Pons (tissue), 1 donor: ENCODE data around the gene SDE2.
"Not testable (repeated sequence)": the region's sequence is repeated elsewhere in the genome, so short reads cannot be mapped to it uniquely, and the experiment has no call there.

Source experiments
- DNase-seq: peaks from one replicate; pipeline ENCODE4 v3.0.0-alpha.2; 2016; ENCODE audit warnings: low spot score

The SDE2 gene

GRCh38 chr1:225975146-225975545 is 24.0 kb downstream of the SDE2 start:
- DNase-seq = not testable (repeated sequence)

DNA sequence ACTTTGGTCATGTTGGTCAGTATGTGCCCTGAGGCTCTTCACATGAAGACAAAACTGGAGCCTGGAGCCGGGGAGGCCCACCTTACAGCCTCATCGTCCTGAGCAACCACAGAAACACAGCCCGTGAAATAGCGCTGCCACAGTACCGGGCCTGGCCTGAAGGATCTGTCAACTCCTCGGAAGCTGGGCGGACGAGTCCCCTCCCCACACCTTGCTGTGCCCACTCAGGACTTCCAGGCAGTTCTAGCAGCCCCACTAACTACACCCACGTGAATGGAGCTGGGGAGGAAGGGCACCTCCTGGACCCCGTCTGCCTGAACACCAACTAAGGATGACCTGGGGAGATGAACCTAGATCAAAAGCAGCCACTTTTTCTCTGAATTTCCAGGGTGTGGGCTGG is 24.7 kb downstream of the SDE2 start:
- DNase-seq = no peak

- no peak for DNase-seq
Observed at GRCh38 chr1:225973158-225973557, 26.0 kb downstream of the SDE2 start.

- no peak for DNase-seq
Observed at GRCh38 chr1:225972344-225973152, 26.6 kb downstream of the SDE2 start.

DNA sequence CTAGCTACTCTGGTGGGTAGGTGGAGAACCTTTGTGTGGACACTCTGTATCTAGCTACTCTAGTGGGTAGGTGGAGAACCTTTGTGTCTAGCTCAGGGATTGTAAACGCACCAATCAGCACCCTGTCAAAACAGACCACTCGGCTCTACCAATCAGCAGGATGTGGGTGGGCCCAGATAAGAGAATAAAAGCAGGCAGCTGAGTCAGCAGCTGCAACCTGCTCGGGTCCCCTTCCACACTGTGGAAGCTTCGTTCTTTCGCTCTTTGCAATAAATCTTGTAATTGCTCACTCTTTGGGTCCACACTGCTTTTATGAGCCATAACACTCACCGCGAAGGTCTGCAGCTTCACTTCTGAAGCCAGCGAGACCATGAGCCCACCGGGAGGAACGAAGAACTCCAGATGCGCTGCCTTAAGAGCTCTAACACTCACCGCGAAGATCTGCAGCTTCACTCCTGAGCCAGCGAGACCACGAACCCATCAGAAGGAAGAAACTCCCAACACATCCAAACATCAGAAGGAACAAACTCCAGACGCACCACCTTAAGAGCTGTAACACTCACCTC is 28.5 kb downstream of the SDE2 start:
- not testable (repeated sequence) for DNase-seq

- DNase-seq = not testable (repeated sequence)
Observed at GRCh38 chr1:225969751-225970150, 29.4 kb downstream of the SDE2 start.

DNA sequence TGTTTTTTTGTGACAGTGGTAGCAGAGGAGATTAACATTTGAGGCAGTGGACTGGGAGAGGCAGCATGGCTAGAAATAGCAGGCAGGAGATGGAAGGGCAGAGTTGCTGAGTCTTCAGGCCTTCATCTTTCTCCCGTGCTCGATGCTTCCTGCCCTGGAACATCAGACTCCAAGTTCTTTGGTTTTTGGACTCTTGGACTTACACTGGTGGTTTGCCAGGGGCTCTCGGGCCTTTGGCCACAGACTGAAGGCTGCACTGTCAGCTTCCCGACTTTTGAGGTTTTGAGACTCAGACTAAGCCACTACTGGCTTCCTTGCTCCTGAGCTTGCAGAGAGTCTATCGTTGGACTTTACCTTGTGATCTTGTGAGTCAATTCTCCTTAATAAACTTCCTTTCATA is 33.9 kb downstream of the SDE2 start:
- no peak for DNase-seq

DNA sequence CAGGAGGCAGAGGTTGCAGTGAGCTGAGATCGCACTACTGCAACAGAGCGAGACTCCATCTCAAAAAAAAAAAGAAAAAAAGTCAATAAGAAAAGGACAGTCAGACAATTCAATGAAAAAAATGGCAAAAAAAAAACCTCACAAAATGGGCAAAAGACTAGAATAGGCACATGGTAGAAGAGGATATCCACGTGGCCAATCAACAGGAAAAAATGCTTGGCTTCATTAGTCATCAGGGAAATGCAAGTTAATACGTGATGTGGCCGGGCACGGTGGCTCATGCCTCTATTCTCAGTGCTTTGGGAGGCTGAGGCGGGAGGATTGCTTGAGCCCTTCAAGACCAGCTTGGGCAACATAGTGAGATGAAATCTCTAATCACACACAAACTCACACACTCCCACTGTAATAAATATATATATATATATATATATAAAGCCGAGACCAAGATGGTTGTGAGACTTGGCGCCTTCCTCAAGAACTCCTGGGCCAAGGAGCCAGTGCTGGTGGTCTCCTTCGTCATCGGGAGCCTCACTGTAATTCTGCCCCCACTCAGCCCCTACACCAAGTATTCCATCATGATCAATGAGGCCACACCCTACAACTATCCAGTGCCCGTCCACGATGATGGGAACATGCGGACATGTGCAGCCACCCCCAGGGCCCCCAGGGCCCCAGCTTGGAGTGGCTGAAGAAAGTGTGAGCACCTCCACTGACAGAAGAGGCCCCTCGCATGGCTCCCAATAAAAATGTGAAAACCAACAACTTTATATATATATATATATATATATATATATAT is 35.2 kb downstream of the SDE2 start:
- DNase-seq = no peak

DNA sequence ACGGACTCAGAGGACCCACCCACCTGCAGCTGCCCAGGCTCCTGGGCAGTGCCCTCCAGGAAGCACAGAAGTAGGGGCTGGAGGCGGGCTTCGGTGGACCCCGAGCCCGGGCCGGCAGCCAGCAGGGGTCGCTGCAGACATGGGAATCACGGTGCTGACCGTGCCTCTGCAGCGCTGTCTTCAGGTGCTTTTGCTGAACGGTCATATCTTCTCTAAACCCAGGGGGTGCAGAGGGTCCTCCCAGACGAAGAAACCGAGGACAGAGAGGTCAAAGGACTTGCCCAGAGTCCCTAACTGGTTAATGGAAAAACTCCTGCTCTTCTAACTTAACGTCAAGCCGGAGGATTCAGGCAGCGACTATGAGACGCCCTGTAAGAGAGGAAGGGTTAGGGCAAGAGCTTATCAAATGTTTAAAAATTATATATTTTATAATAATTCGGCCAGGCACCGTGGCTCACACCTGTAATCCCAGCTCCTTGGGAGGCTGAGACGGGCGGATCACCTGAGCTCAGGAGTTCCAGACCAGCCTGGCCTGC is 36.6 kb downstream of the SDE2 start:
- no peak for DNase-seq

GRCh38 chr1:225961659-225962439 is 37.3 kb downstream of the SDE2 start:
- DNase-seq = no peak

GRCh38 chr1:225958041-225958440 is 41.1 kb downstream of the SDE2 start:
- no peak for DNase-seq

DNA sequence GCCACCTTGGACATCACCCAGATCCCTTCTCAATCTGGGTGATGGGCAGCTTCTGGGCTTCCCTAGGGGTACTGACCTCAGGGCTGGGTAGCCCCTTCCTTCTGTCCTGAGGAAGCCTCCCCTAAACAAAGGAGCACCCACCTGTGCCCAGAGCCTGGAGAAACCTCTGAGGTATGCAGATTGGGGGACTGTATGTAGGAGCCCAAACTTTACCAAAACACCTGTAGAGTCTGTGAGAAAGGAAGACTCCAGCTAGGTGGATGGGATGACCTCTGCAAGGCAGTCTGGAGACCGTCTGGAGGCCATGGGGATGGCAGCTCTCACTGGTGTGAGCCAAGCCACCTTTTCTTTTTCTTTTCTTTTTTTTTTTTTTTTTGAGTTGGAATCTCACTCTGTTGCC is 44.4 kb downstream of the SDE2 start:
- no peak for DNase-seq

DNA sequence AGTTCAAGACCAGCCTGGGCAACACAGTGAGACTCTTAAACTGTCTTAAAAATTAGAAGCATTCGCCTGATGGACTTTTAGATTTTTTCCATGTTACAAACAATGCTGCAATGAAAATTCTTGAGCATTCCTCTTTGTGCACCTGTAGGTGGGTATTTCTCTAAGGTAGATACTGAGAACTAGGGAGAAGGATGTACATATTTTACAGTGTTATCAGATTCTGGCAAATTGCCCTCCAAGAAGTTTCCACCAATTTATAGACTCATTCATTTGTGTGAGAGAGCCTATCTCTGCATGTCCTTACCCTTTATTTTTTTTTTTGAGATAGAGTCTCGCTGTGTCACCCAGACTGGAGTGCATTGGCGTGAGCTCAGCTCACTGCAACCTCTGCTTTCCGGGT is 45.8 kb downstream of the SDE2 start:
- no peak for DNase-seq

DNA sequence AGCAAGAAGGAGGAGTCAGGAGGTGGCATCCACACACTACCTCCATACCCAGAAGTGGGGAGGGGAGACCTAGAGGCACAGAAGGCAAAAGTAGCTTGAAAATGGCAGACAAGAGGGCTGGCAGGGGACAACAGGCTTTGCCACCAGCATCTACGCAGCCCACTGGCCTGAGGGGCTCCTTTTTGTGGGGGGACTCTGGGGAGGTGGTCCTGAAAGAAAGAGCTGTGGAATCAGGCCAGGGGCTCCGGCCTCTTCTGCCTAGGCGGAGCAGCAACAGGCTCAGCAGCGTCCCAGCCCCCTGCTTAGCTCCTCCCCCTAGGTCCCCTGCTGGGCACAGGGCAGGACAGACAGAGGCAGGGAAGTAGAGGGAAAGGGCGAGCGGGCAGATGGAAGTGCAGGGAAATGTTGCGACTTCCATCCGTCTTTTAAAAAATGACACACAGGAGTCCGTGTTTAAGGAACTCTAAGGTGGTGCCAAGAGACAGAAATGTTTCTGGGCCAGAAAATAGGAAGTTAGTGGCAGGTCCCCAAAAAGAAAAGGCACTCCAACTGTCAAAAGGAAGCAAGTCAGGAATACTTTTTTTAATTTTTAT is 48.1 kb downstream of the SDE2 start:
- no peak for DNase-seq

DNA sequence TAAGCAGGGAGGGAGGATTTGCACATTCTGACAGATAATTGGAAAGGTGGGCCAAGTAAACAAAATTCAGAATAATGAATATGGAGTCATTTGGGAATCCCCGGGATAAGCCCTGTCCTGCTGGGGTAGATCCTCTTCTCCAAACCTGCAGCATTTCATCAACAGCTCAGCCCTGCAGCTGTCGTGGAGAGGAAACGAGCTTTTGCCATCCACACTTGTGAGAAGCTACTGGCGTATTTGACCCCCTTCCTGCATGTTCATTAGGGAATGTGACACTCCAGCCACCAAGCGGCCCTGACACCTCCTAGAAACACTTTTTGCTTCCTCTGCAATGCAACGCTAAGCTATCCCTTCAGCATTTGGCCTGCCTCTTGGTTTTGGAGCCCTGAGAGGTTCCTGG is 50.1 kb downstream of the SDE2 start:
- no peak for DNase-seq

GRCh38 chr1:225946803-225947202 is 52.3 kb downstream of the SDE2 start:
- no peak for DNase-seq

- DNase-seq = no peak
Observed at GRCh38 chr1:225946082-225946620, 53.0 kb downstream of the SDE2 start.

- no peak for DNase-seq
Observed at GRCh38 chr1:225945564-225945963, 53.6 kb downstream of the SDE2 start.

DNA sequence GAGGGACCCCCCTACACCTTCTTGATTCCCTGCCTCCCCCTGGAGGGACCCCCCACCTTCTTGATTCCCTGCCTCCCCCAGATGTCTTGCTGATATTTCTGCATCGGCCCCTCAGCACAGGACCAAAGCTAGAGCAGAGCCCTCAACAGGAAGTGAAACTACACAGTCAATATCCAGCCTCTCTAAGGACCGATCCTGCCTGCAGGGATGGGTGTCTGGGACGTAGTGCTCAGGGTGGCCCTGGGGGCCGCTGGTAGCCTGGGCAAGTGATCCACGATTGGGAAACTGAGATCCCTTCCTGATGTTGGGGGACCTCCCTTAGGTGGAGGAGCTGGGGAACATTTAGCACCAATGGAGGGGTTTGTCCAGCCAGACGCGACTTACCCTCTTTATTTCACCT is 54.2 kb downstream of the SDE2 start:
- no peak for DNase-seq

DNA sequence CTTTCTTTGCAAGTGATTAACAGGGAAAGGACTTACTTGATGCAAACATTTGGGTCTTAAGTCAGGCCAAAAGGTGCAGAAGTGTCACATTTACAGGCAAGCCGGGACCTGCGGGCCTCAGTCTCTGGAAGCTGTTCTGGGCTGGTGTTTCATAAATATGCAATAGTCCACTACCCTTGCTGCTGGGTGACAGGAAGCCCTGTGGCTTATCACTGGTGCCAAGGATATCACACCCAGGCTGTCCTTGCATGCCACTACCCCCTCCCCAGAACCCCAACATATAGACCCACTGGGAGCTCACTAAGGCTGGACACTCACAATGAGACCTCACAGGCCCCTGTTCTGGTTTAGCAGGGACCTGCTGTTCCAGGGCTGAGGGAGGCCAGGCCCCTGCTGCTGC is 54.8 kb downstream of the SDE2 start:
- DNase-seq = no peak

GRCh38 chr1:225943582-225943981 is 55.6 kb downstream of the SDE2 start:
- DNase-seq = no peak
